A549 (cell line): ENCODE data around the gene PFKFB3. TPM values are rescaled to one million over a fixed set of nuclear protein-coding genes. Genes with fewer than 3 reads are reported as not detected.

Experiments
- ATAC-seq, 2 experiments: fragments of 200-7000 bp in 1 of 2; fragments of >200 bp in 1 of 2; cut with Nextera tagmentation in 1 of 2; cut with Tn5 transposase in 1 of 2; 3 replicates each; pipeline versions ENCODE4 v1.8.0 to v1.9.1; 2018 to 2020; ENCODE audit warnings: mild to moderate bottlenecking in 1 of 2, moderate library complexity in 1 of 2
- CTCF ChIA-PET: fragments of 300-600 bp; sonication (Branson Sonifier 250); formaldehyde crosslinking; extraction: SDS; loops from one replicate; lab custom pipeline; 2021; ENCODE audit warnings: antibody characterized with exemption, inconsistent platforms; lab: Yijun Ruan, JAX
- POLR2A ChIA-PET: fragments of 350-600 bp; formaldehyde crosslinking; extraction: SDS; loops from one replicate; lab custom pipeline; 2021; ENCODE audit warnings: antibody characterized with exemption, inconsistent platforms; lab: Yijun Ruan, JAX
- DNase-seq, 2 experiments: peaks; one replicate each; pipeline versions ENCODE4 v3.0.0 to v3.0.0-alpha.2; 2011 to 2016; ENCODE audit warnings: low read depth in 1 of 2, low spot score in 1 of 2
- FAIRE-seq: peaks from 2 replicates; lab custom pipeline; 2011; peaks lifted over from hg19 to GRCh38; lab: Jason Lieb, UNC
- H3K27ac ChIP-seq, 2 experiments: fragments of >200 bp; sonication (Bioruptor Twin); formaldehyde crosslinking; 3 replicates each; pipeline ENCODE4 v1.5.1; 2016 to 2017
- H3K4me1 ChIP-seq: fragments of >200 bp; sonication (Bioruptor Twin); formaldehyde crosslinking; 3 replicates; pipeline ENCODE4 v1.6.1; 2016
- H3K4me2 ChIP-seq: fragments of >200 bp; sonication (Bioruptor Twin); formaldehyde crosslinking; 3 replicates; pipeline ENCODE4 v1.6.1; 2016
- H3K4me3 ChIP-seq: fragments of >200 bp; sonication (Bioruptor Twin); formaldehyde crosslinking; 3 replicates; pipeline ENCODE4 v1.5.1; 2016
- H3K9me3 ChIP-seq: fragments of >200 bp; sonication (Bioruptor Twin); formaldehyde crosslinking; 3 replicates; pipeline ENCODE4 v1.6.1; 2016
- BCL3 ChIP-seq: fragments of >200 bp; sonication (Bioruptor Twin); formaldehyde crosslinking; IDR thresholded peaks from 3 replicates; pipeline ENCODE4 v1.6.1; 2016
- CBX2 ChIP-seq: fragments of 200-600 bp; sonication (generic); IDR thresholded peaks from 2 replicates; pipeline ENCODE4 v1.6.1; 2016; ENCODE audit warnings: low read depth, mild to moderate bottlenecking, borderline replicate concordance
- CHD2 ChIP-seq: fragments of 150-350 bp; IDR thresholded peaks from 2 replicates; pipeline ENCODE4 v1.6.1; 2014; ENCODE audit warnings: low read length; ENCODE audit not compliant: partially characterized antibody
- CHD4 ChIP-seq: fragments of 200-600 bp; sonication (generic); IDR thresholded peaks from 2 replicates; pipeline ENCODE4 v1.6.1; 2016; ENCODE audit warnings: antibody characterized with exemption, mild to moderate bottlenecking, borderline replicate concordance
- EHMT2 ChIP-seq: fragments of 200-600 bp; sonication (generic); IDR thresholded peaks from 2 replicates; pipeline ENCODE4 v1.6.1; 2016; ENCODE audit warnings: antibody characterized with exemption, low read depth, mild to moderate bottlenecking, moderate library complexity
- EP300 ChIP-seq, 2 experiments: fragments of >200 bp; sonication (Bioruptor Twin); formaldehyde crosslinking; IDR thresholded peaks; 2 replicates in 1 of 2; 3 replicates in 1 of 2; pipeline ENCODE4 v1.6.1; 2016 to 2017
- ESRRA ChIP-seq: fragments of 150-350 bp; IDR thresholded peaks from 2 replicates; pipeline ENCODE4 v1.6.1; 2014; ENCODE audit warnings: mild to moderate bottlenecking, low read length, borderline replicate concordance
- FOSB ChIP-seq: fragments of 250-450 bp; sonication (Bioruptor Pico); IDR thresholded peaks from 2 replicates; pipeline ENCODE4 v1.5.0; 2020; ENCODE audit warnings: mild to moderate bottlenecking, moderate library complexity
- HEYL ChIP-seq: fragments of 250-450 bp; sonication (Bioruptor Pico); IDR thresholded peaks from 2 replicates; pipeline ENCODE4 v1.8.0; 2021; ENCODE audit warnings: mild to moderate bottlenecking, moderate library complexity
- HOXA7 ChIP-seq: fragments of 250-450 bp; sonication (Bioruptor Pico); IDR thresholded peaks from 2 replicates; pipeline ENCODE4 v1.5.0; 2020; ENCODE audit warnings: mild to moderate bottlenecking, moderate library complexity
- JUN ChIP-seq, 2 experiments: fragments of >200 bp; sonication (Bioruptor Twin); formaldehyde crosslinking; IDR thresholded peaks; 2 replicates in 1 of 2; 3 replicates in 1 of 2; pipeline ENCODE4 v1.6.1; 2016 to 2017
- JUNB ChIP-seq: fragments of >200 bp; sonication (Bioruptor Twin); formaldehyde crosslinking; IDR thresholded peaks from 2 replicates; pipeline ENCODE4 v1.6.1; 2016
- KDM1A ChIP-seq: fragments of 200-600 bp; sonication (generic); IDR thresholded peaks from 2 replicates; pipeline ENCODE4 v1.6.1; 2016; ENCODE audit warnings: low read depth, mild to moderate bottlenecking
- MAX ChIP-seq: IDR thresholded peaks from 2 replicates; pipeline ENCODE4 v1.6.1; 2012
- NPAS2 ChIP-seq: fragments of 250-450 bp; sonication (Bioruptor Pico); IDR thresholded peaks from 2 replicates; pipeline ENCODE4 v1.8.0; 2022; ENCODE audit warnings: mild to moderate bottlenecking, moderate library complexity, borderline replicate concordance
- NR3C1 ChIP-seq: fragments of >200 bp; sonication (Bioruptor Twin); formaldehyde crosslinking; IDR thresholded peaks from 3 replicates; pipeline ENCODE4 v1.6.1; 2017
- PHF8 ChIP-seq: fragments of 200-600 bp; sonication (generic); IDR thresholded peaks from 2 replicates; pipeline ENCODE4 v1.6.1; 2016; ENCODE audit warnings: low read depth, mild to moderate bottlenecking, antibody characterized with exemption, moderate library complexity, borderline replicate concordance
- POLR2A ChIP-seq: IDR thresholded peaks from 2 replicates; pipeline ENCODE4 v1.6.1; 2012; ENCODE audit warnings: mild to moderate bottlenecking, low read length
- POLR2AphosphoS2 ChIP-seq: conservative IDR thresholded peaks from 2 replicates; pipeline ENCODE4 v1.6.1; 2012; ENCODE audit warnings: low read length, improper control_type of control experiment, inconsistent platforms
- RARB ChIP-seq: fragments of 250-450 bp; sonication (Bioruptor Pico); IDR thresholded peaks from 2 replicates; pipeline ENCODE4 v1.8.0; 2021; ENCODE audit warnings: mild to moderate bottlenecking, moderate library complexity
- RCOR1 ChIP-seq: fragments of 150-350 bp; IDR thresholded peaks from 2 replicates; pipeline ENCODE4 v1.6.1; 2014; ENCODE audit warnings: antibody characterized with exemption, low read length, low read depth
- RNF2 ChIP-seq: fragments of 200-600 bp; sonication (generic); IDR thresholded peaks from 2 replicates; pipeline ENCODE4 v1.6.1; 2016; ENCODE audit warnings: low read depth, mild to moderate bottlenecking, antibody characterized with exemption, moderate library complexity, borderline replicate concordance
- SMC3 ChIP-seq: fragments of >200 bp; sonication (Bioruptor Twin); formaldehyde crosslinking; IDR thresholded peaks from 3 replicates; pipeline ENCODE4 v1.6.1; 2018; ENCODE audit warnings: inconsistent platforms
- TP53 ChIP-seq: fragments of 250-450 bp; sonication (Bioruptor Pico); IDR thresholded peaks from 2 replicates; pipeline ENCODE4 v1.5.0; 2021; ENCODE audit warnings: mild to moderate bottlenecking, moderate library complexity
- ZFP36 ChIP-seq: fragments of 450-650 bp; IDR thresholded peaks from 2 replicates; pipeline ENCODE4 v1.6.1; 2014; ENCODE audit warnings: borderline replicate concordance; ENCODE audit not compliant: partially characterized antibody
- ZNF302 ChIP-seq: fragments of 250-450 bp; sonication (Bioruptor Pico); IDR thresholded peaks from 2 replicates; pipeline ENCODE4 v1.9.0; 2021; ENCODE audit warnings: inconsistent platforms, mild to moderate bottlenecking, moderate library complexity
- ZSCAN20 ChIP-seq: fragments of 250-450 bp; sonication (Bioruptor Pico); IDR thresholded peaks from 2 replicates; pipeline ENCODE4 v1.8.0; 2022; ENCODE audit warnings: mild to moderate bottlenecking, moderate library complexity
- WGBS: methylation state at CpG from one replicate; pipeline ENCODE4 v1.1.6; 2017; ENCODE audit errors: missing lambda C conversion rate; 5-methylcytosine and 5-hydroxymethylcytosine counted together
- polyA plus RNA-seq, 4 experiments: library from polyadenylated mRNA; depleted of rRNA in 3 of 4; stranded (reverse); fragments of >200 nt; fragmentation: RNase III in 1 of 4; extraction: RNeasy Plus Mini Kit Qiagen cat#74134 plus additional on column Dnase treatment in 1 of 4; gene quantifications; 2 replicates in 3 of 4; 3 replicates in 1 of 4; pipeline ENCODE4 v1.2.3, GENCODE V29; 2011 to 2017
- TF ChIP-seq, protein P1 (sequence below): IDR thresholded peaks from 2 replicates; pipeline ENCODE4 v1.6.1; 2012
- TF ChIP-seq, protein P2 (sequence below): fragments of 150-350 bp; IDR thresholded peaks from 2 replicates; pipeline ENCODE4 v1.6.1; 2014; ENCODE audit warnings: low read depth, mild to moderate bottlenecking, low read length

The PFKFB3 gene
- polyA plus RNA-seq, 2 of the 4 experiments (the other 2 are of a cell fraction), result 139 to 232 TPM

DNA sequence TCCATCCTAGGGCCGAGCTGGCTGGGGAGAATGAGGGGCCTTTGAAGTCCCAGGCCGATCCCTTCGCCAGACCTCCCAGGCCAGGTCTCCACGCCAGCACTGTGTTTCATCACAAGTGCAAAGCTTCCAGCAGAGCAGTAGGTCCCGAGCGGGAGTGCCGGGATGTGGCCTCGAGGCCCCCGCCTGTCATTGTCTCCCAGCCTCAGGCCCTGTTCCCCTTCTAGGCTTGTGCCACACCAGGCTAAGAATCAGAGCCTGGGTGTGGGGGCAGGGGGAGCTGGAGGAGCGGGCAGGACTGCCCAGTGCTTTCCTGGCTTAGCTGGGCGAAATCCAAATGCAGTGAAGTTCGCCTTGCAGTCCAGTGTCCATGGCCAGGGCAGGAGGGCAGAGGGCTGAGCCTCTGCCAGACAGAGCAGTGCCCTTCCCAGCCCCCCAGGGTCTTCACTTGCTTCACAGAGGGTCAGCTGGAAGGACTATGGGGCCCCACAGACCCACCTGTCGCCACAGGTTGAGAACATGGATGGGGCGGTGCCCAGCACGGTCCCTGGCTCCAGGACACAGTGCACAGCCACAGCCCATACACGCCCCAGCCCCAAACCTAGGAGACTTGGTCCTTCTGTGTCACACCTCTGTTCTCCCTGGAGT lies 20.2 kb upstream of the PFKFB3 start:
- Histone ChIP-seq H3K9me3 (no peaks in the 10 kb centered on the region), H3K4me3 (no peak overlapping the region), H3K27ac (peak overlapping the region in 1 of 2 experiments; percentile 14; a peak in 1 of 6 replicates), H3K4me1 (0 out of 3 replicates have a peak, but pooled peaks cover 5% of the 10 kb centered on the region), H3K4me2 (no peak overlapping the region)
- 88% methylated on average over 13 of the region's 16 CpGs for WGBS
- TF ChIP-seq NPAS2 (no peak), EP300 (IDR thresholded peaks at IDR 0.05) (no peak), BCL3 (no peak), ZNF302 (CRISPR knock-in tag) (no peak), MAX (no peak), CBX2 (no peak), CHD2 (no peak), ZSCAN20 (CRISPR knock-in tag) (no peak), POLR2AphosphoS2 (no peak), HOXA7 (CRISPR knock-in tag) (no peak), KDM1A (no peak), POLR2A (no peak), HEYL (CRISPR knock-in tag) (no peak), ESRRA (no peak), NR3C1 (no peak), RNF2 (no peak), CHD4 (no peak)
- ATAC-seq (peak; percentile 43 to 53; a peak in 3 of 6 replicates), DNase-seq (no peak), FAIRE-seq (no peak)
- POLR2A ChIA-PET, result no interaction called here
- CTCF ChIA-PET, result interaction anchor here (0.7 to 3.4 kb wide), 4 partner anchors 20 to 224 kb away, joined by 3 to 16 read pairs (median 12); partner anchors contain the start of gene PFKFB3

GRCh38 chr10:6185039-6185716 lies 17.6 kb upstream of the PFKFB3 start:
- Histone ChIP-seq H3K9me3 (no peaks in the 10 kb centered on the region), H3K4me3 (no peak overlapping the region), H3K27ac (no peak overlapping the region)
- ATAC-seq (no peak), FAIRE-seq (no peak), DNase-seq (no peak)
- 95% methylated on average over 18 of the region's 18 CpGs for WGBS
- POLR2A ChIA-PET, result no interaction called here
- TF ChIP-seq RARB (CRISPR knock-in tag) (no peak), PHF8 (no peak), JUN (IDR thresholded peaks at IDR 0.05) (no peak), JUNB (no peak), RCOR1 (no peak), FOSB (CRISPR knock-in tag) (no peak), ZFP36 (no peak), CHD2 (no peak), CBX2 (no peak), EHMT2 (no peak), SMC3 (no peak), HOXA7 (CRISPR knock-in tag) (no peak), RNF2 (no peak), POLR2A (no peak), TP53 (CRISPR knock-in tag) (no peak), MAX (no peak)
- TF ChIP-seq, protein P1, sequence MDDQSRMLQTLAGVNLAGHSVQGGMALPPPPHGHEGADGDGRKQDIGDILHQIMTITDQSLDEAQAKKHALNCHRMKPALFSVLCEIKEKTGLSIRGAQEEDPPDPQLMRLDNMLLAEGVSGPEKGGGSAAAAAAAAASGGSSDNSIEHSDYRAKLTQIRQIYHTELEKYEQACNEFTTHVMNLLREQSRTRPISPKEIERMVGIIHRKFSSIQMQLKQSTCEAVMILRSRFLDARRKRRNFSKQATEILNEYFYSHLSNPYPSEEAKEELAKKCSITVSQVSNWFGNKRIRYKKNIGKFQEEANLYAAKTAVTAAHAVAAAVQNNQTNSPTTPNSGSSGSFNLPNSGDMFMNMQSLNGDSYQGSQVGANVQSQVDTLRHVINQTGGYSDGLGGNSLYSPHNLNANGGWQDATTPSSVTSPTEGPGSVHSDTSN, result no peak
- TF ChIP-seq, protein P2, sequence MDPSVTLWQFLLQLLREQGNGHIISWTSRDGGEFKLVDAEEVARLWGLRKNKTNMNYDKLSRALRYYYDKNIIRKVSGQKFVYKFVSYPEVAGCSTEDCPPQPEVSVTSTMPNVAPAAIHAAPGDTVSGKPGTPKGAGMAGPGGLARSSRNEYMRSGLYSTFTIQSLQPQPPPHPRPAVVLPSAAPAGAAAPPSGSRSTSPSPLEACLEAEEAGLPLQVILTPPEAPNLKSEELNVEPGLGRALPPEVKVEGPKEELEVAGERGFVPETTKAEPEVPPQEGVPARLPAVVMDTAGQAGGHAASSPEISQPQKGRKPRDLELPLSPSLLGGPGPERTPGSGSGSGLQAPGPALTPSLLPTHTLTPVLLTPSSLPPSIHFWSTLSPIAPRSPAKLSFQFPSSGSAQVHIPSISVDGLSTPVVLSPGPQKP, result no peak
- TF ChIP-seq, all 56 proteins: peak for 0
- no peak overlapping the region for H3K4me2 ChIP-seq
- 0 out of 3 replicates have a peak, but pooled peaks cover 5% of the 10 kb centered on the region for H3K4me1 ChIP-seq
- CTCF ChIA-PET, result interaction anchor here (1.0 to 2.8 kb wide), 5 partner anchors 15 to 221 kb away, joined by 4 to 14 read pairs (median 4); no protein-coding TSS in a partner anchor
